GM12872 (cell line): ENCODE results near the gene SGO2.

Experiments
- CTCF ChIP-seq: IDR thresholded peaks from 3 replicates; pipeline ENCODE4 v1.5.1; 2011; ENCODE audit warnings: low read depth, mild to moderate bottlenecking, low read length, moderate library complexity; ENCODE audit not compliant: insufficient read depth

SGO2 gene

GRCh38 chr2:200540793-200541192 is 14.8 kb downstream of the SGO2 start:
- TF ChIP-seq CTCF, result no peak

GRCh38 chr2:200567932-200568331 is 41.9 kb downstream of the SGO2 start:
- TF ChIP-seq CTCF, result no peak

GRCh38 chr2:200575957-200576356 is 50.0 kb downstream of the SGO2 start:
- no peak for TF ChIP-seq CTCF

- no peak for TF ChIP-seq CTCF
Observed at GRCh38 chr2:200577027-200577426, 51.0 kb downstream of the SGO2 start.

GRCh38 chr2:200578778-200579177 is 52.8 kb downstream of the SGO2 start:
- peak; percentile 54 for TF ChIP-seq CTCF

- TF ChIP-seq CTCF, result no peak
Observed at GRCh38 chr2:200584639-200585038, 58.6 kb downstream of the SGO2 start.

GRCh38 chr2:200585340-200585729 is 59.3 kb downstream of the SGO2 start:
- TF ChIP-seq CTCF, result no peak
